Motor neuron (in vitro differentiated cells): Measurements from ENCODE around the gene SH3GL3. TPM values are rescaled to one million over a fixed set of nuclear protein-coding genes. Genes with fewer than 3 reads are reported as not detected.

Experiments used
- ATAC-seq, 8 experiments: fragments of 200-7000 bp; cut with Tn5 transposase; replicated peaks in 6 of 8; 2 replicates each; pipeline ENCODE4 v1.8.0; 2021; ENCODE audit warnings: mild to moderate bottlenecking in 8 of 8, moderate library complexity in 8 of 8
- H3K27ac ChIP-seq, 2 donors: fragments of 250-450 bp; sonication (Bioruptor Pico); 2 replicates each; pipeline ENCODE4 v1.9.0; 2021; ENCODE audit warnings: antibody characterized with exemption in 2 of 2, mild to moderate bottlenecking in 2 of 2, moderate library complexity in 1 of 2
- H3K4me1 ChIP-seq, 2 donors: fragments of 250-450 bp; sonication (Bioruptor Pico); replicated peaks in 1 of 2; 2 replicates each; pipeline ENCODE4 v1.6.1; 2021; ENCODE audit warnings: antibody characterized with exemption in 2 of 2, mild to moderate bottlenecking in 2 of 2, moderate library complexity in 1 of 2
- H3K4me3 ChIP-seq, 5 donors: fragments of 250-450 bp; sonication (Bioruptor Pico); 2 replicates each; pipeline ENCODE4 v1.9.0; 2021; ENCODE audit warnings: antibody characterized with exemption in 5 of 5, mild to moderate bottlenecking in 5 of 5, moderate library complexity in 4 of 5
- WGBS, 10 experiments: fragments of 450-650 bp; shearing (Covaris generic); methylation state at CpG; one replicate each; pipeline ENCODE4 v1.0.0; 2022; 5-methylcytosine and 5-hydroxymethylcytosine counted together
- in situ Hi-C, 9 experiments: fragments of 400-800 bp; cut with MboI; loops; one replicate each; pipeline ENCODE4 v1.15.0; 2021; ENCODE audit warnings: low sequenced_read_pairs in 9 of 9, low pct_unique_long_range_greater_than_20kb in 2 of 9; ENCODE audit not compliant: unreplicated experiment in 9 of 9
- total RNA-seq, 8 experiments: library from RNA; unstranded; fragments of 300-600 nt; gene quantifications; 2 replicates each; pipeline versions ENCODE4 v1.2.3 to v1.2.4, GENCODE V29; 2022

The SH3GL3 gene
- total RNA-seq, 8 experiments from 2014 or later: 3.7 to 22.6 (median 10.5) TPM

DNA sequence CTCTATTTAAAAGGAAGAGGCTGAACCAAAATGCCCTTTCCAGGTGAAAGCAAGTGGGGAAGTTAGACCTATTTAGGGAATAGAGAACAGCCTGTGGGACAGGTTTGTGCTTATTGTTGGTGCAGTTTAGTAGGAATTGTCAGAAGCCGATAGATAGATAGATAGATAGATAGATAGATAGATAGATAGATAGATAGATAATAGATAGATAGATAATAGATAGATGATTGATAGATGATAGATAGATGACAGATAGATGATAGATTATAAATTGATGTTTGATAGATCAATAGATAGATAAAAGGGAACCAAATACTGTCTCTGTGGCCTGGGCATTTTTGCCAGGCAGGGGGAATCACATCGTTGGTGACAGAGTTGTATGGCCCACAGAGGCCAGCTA lies 42.5 kb downstream of the SH3GL3 start:
- H3K27ac ChIP-seq: no peak overlapping the region
- WGBS, 10 experiments: 0 to 100% (median 83%) methylated on average over 1 to 2 of the region's 2 CpGs; no CpG with 5 or more reads in 1 of the 10 experiments
- in situ Hi-C loops: no loop called here

DNA sequence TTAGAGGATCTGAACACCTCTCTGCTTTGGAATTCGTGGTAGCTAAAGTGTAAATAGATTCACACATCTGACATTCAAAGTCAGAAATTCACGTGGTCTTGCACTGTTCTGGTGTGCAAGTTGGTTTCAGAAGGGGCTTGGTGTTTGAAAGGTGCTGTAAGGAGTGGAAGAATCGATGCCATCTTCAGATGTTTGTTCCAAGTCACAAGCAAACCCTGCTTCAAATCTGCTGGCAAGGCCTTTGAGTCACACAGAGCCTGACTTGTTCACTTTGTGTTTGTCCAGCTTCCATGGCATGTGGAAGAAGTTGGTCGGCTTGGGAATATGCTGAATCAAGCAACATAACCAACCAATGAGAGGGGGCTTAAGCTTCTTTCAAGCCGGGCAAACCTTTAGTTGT lies 44.3 kb downstream of the SH3GL3 start:
- WGBS, 10 experiments: 0 to 100% (median 51%) methylated on average over 1 to 3 of the region's 5 CpGs; no CpG with 5 or more reads in 3 of the 10 experiments
- in situ Hi-C loops: no loop called here
- H3K27ac ChIP-seq: no peak overlapping the region

More for the DNA sequence above, 42.5 kb downstream of the SH3GL3 start:
- Histone ChIP-seq H3K4me1 (no peaks in the 10 kb centered on the region), H3K4me3 (no peak overlapping the region)
- no peak for ATAC-seq

DNA sequence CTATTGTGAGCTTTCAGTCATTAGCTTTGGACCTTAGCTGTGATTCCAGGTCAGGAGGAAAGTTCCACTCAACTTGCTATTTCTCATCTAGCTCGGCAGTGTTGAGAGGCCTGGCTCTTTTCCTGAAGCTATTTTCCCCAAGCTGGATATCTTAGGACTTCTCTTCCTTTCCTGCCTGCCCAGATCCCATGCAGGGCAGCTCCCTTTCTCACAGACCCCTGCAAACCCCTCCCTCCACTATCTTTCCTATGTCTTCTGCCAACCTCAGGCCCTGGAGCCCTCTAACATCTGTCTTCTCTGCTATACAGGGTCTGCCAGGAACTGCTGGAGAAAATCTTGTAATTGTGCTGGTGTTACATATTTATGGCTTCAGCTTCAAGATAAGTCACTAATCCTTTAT lies 49.6 kb downstream of the SH3GL3 start:
- 0 to 100% (median 75%) methylated on average over 1 of the region's 1 CpG; no CpG with 5 or more reads in 5 of the 10 experiments for WGBS, 10 experiments
- no peak overlapping the region for H3K4me3 ChIP-seq
- H3K27ac ChIP-seq: no peak overlapping the region
- no peak for ATAC-seq
- no peaks in the 10 kb centered on the region for H3K4me1 ChIP-seq
- in situ Hi-C loops: no loop called here

More for the DNA sequence above, 44.3 kb downstream of the SH3GL3 start:
- H3K4me1 ChIP-seq: no peaks in the 10 kb centered on the region
- no peak overlapping the region for H3K4me3 ChIP-seq
- no peak for ATAC-seq

DNA sequence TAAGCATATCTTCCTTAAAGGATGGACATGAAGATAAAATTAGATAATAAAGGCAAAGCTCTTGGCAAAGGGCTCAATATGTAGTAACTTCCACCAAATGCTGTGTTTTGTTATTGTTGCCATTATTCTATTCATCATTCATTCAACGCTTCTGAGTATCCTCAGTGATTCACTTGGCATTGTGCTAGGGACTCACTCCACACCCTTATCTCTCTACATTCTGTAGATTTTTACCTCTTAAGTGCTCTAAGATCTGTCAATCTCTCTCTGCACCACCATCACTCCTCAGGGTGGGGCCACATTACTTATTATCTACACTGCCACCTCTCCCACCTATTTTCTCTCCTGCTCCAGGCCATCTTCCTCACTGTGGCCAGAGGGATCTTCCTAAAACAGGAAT lies 51.2 kb downstream of the SH3GL3 start:
- Histone ChIP-seq H3K4me1 (no peaks in the 10 kb centered on the region), H3K27ac (no peak overlapping the region), H3K4me3 (no peak overlapping the region)
- ATAC-seq: no peak
- in situ Hi-C loops: no loop called here
- WGBS, 10 experiments: 67 to 100% (median 75%) methylated on average over 1 of the region's 1 CpG; no CpG with 5 or more reads in 5 of the 10 experiments

DNA sequence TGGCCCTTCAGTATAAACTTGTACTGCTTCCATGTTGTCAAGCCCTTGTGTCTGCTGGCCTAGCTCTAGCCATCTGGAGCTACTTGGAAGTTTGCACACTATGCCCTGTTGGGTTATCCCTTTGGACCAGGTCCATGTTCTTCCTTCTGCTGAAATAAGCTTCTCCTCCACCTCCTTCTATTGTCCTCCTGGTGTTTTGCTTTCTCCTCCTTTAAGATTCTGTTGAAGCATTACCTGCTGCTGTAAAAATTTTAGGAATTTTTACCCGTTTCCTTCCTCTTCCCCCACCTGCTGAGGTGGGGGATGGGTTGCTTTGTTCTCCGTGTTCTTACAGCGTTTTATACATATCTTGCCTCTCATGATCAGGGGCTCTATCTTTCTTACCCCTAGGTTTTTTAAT lies 51.7 kb downstream of the SH3GL3 start:
- Histone ChIP-seq H3K27ac (no peak overlapping the region), H3K4me3 (no peak overlapping the region), H3K4me1 (no peaks in the 10 kb centered on the region)
- no peak for ATAC-seq
- in situ Hi-C loops: no loop called here
- WGBS, 10 experiments: 3 to 78% (median 44%) methylated on average over 2 to 3 of the region's 3 CpGs; no CpG with 5 or more reads in 1 of the 10 experiments

DNA sequence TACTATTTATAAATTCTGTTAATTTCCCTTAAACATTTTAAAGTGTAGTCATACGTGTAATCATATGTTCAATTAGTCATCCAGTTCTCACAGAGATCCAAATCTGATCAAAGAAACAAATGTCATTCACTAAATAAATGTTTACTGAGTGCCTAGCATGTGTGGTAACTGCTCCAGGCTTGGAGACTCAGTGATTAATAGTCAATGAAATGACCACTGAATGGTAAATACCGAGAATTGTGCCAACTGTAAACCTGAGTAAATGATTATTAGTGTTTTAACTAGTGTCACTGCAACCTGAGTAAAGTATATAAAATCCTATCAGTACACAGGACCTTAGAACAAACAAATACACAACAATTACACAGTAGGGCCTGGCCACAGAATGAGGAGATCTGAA lies 52.3 kb downstream of the SH3GL3 start:
- no peak overlapping the region for H3K27ac ChIP-seq
- no peaks in the 10 kb centered on the region for H3K4me1 ChIP-seq
- H3K4me3 ChIP-seq: no peak overlapping the region
- WGBS, 10 experiments: 4 to 87% (median 71%) methylated on average over 1 to 2 of the region's 2 CpGs
- in situ Hi-C loops: no loop called here
- no peak for ATAC-seq

DNA sequence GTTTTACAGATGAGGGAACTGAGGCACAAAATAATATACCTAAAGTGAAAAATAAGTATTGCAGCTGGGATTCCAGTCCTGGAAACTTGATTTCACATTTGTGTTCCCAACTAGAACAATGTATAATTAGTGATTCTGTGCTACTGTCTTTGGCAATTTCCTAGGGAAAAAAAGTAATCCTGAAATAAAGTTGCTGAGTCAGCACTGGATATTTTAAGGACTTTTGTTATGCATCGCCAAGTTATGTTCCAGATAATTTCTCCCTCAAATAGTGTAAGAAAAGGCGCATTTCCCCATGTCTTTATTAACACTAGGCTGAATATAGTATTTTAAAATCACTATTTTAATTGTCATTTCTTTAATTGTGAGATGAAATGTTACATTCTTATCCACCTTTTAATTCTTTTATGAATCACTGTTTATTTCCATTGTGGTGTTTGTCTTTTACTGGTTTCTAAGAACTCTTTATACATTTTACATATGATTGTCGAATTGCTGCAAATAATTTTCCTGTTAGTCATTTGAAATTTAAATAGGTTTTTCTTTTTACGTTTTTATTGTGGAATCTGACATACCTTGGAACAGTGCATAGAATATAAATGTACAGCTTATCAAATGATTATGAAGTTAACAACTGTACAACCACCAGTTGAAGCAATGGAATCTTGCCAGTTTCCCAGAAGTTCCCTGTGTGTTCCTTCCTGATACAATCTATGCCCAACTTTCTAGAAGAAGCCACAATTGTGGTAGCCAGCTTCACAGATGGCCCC lies 56.6 kb downstream of the SH3GL3 start:
- ATAC-seq: peak in 1 of 8 experiments; percentile 42
- WGBS, 10 experiments: 17 to 100% (median 75%) methylated on average over 2 to 4 of the region's 4 CpGs
- in situ Hi-C loops: no loop called here
- Histone ChIP-seq H3K4me1 (no peaks in the 10 kb centered on the region), H3K4me3 (no peak overlapping the region), H3K27ac (no peak overlapping the region)

DNA sequence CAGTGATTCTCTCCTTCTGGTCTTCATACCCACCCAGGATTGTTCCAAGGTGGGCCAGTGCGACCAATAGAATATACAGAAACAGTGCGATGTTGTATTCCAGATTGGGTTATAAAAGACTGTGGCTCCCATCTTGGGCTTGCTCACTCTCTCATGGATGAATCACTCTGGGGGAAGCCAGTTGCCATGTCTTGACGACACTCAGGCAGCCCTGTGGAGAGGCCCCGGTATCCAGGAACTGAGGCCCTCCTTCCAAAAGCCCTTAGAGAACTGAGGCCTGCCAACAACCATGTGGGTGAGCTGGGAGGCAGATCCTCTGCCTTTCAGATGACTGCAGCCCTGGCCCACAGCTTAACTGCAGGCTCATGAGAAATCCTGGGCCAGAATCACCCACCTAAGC lies 57.2 kb downstream of the SH3GL3 start:
- H3K4me3 ChIP-seq: no peak overlapping the region
- peaks cover 0 to 3% of the 10 kb centered on the region in 2 donors for H3K4me1 ChIP-seq
- no peak overlapping the region for H3K27ac ChIP-seq
- ATAC-seq: peak in 2 of 8 experiments; percentile 40 to 41
- WGBS, 10 experiments: 50 to 100% (median 80%) methylated on average over 1 to 4 of the region's 4 CpGs; no CpG with 5 or more reads in 5 of the 10 experiments
- in situ Hi-C loops: no loop called here

DNA sequence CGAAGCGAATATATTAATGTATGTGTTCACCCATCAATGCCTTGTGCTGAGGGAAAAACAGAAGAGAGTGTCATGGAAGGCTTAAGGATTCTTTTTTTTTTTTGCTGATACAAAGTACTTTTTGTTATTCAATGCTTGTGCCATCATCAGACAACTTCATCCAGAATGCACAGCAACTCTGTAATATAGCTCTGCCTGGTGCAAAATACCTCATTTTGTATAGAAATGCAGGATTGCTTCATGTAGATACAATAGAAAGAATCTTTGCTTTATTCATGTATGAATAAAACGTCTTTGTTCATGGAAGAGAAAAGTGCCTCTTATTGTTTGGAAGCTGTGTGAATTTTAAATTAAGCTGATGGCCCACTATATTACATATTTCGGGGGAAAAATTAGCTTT lies 62.9 kb downstream of the SH3GL3 start:
- peaks cover 0 to 5% of the 10 kb centered on the region in 2 donors for H3K4me1 ChIP-seq
- H3K4me3 ChIP-seq: no peak overlapping the region
- in situ Hi-C loops: no loop called here
- H3K27ac ChIP-seq: no peak overlapping the region
- WGBS, 10 experiments: 0 to 88% (median 68%) methylated on average over 1 to 4 of the region's 4 CpGs
- ATAC-seq: peak in 2 of 8 experiments; percentile 17 to 29

DNA sequence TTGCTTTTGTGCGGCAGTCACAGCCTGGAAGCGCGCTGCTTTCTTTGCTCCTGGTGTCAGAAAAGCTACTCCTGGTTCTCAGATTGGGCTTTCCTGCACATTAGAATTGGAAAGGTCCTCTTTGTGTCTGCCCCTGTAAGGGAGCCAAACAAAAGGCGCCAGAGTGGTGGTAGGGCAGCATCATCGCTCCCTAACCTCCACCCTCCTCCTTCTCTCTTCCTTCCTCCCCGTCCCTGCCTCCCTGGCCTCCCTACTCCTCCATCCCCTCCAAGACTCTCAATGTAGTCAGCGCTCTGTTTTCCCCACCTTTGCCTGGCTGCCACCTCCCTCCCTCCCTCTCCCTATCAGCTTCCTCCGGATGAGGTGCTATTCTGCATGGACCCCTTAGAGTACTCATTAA lies 65.3 kb downstream of the SH3GL3 start:
- no peak for ATAC-seq
- in situ Hi-C loops: no loop called here
- WGBS, 10 experiments: 21 to 93% (median 60%) methylated on average over 1 to 7 of the region's 8 CpGs; no CpG with 5 or more reads in 3 of the 10 experiments
- H3K4me1 ChIP-seq: peaks cover 0 to 5% of the 10 kb centered on the region in 2 donors
- no peak overlapping the region for H3K4me3 ChIP-seq
- no peak overlapping the region for H3K27ac ChIP-seq

DNA sequence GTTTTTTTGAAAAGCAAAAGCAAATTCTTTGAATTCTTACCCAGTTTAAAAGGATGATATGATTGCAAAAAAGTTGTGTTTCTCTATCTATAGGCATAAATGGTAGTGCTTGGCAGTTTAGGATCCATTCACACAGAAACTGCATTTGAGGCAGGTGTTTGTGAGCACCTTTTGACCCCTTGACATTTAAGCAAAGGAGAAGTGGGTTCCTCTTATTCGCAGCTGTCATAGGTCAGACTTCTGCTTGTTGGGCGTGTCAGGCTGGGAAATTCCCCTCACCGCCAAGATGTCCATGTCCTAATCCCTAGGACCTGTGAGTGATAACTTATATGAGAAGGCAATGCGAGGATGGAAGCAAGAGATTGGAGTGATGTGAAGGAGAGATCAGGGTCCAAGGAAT lies 67.4 kb downstream of the SH3GL3 start:
- peaks cover 0 to under 1% of the 10 kb centered on the region in 2 donors for H3K4me1 ChIP-seq
- in situ Hi-C loops: no loop called here
- H3K27ac ChIP-seq: no peak overlapping the region
- WGBS, 10 experiments: 58 to 100% (median 86%) methylated on average over 1 to 4 of the region's 4 CpGs; no CpG with 5 or more reads in 2 of the 10 experiments
- ATAC-seq: no peak
- no peak overlapping the region for H3K4me3 ChIP-seq

DNA sequence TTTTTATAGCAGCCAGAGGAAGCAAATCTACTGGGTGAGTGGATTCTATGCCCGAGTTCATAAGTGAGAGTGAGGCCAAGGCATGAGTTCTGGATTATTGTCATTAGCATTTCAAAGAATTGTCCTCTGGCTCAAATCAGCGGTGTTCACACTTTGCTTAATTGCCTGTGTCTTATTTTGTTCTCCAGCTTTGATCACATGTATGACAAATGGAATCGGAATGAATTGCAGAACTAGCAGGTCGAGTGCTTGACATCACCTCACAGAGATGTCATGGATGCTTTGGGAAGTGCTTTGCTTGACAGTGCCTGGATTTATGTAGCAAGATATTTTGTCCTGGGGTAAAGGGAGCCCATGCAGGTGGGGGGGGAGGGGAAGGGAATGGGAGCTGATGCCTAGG lies 68.0 kb downstream of the SH3GL3 start:
- in situ Hi-C loops: no loop called here
- no peak overlapping the region for H3K4me3 ChIP-seq
- ATAC-seq: peak in 6 of 8 experiments; percentile 21 to 62 (median 40)
- H3K27ac ChIP-seq: no peak overlapping the region
- H3K4me1 ChIP-seq: no peaks in the 10 kb centered on the region
- 29 to 75% (median 48%) methylated on average over 1 to 4 of the region's 4 CpGs; no CpG with 5 or more reads in 1 of the 10 experiments for WGBS, 10 experiments

DNA sequence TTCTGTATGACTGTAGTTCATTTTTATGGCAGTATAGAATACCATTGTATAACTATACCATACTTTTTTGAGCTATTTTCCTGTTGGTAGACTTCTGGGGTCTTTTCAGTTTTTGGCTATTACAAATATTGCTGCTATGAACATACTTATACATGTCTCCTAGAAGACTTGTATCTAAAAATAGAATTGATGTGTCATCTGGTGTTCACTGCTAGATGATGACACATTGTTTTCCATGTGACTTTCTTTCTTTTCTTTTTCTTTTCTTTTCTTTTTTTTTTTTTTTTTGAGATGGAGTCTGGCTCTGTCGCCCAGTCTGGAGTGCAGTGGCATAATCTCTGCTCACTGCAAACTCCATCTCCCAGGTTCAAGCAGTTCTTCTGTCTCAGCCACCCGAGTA lies 69.8 kb downstream of the SH3GL3 start:
- peak in 4 of 8 experiments; percentile 22 to 74 (median 45) for ATAC-seq
- Histone ChIP-seq H3K27ac (no peak overlapping the region), H3K4me1 (no peaks in the 10 kb centered on the region), H3K4me3 (no peak overlapping the region)
- 85 to 97% (median 88%) methylated on average over 1 to 2 of the region's 2 CpGs; no CpG with 5 or more reads in 3 of the 10 experiments for WGBS, 10 experiments
- in situ Hi-C loops: no loop called here

DNA sequence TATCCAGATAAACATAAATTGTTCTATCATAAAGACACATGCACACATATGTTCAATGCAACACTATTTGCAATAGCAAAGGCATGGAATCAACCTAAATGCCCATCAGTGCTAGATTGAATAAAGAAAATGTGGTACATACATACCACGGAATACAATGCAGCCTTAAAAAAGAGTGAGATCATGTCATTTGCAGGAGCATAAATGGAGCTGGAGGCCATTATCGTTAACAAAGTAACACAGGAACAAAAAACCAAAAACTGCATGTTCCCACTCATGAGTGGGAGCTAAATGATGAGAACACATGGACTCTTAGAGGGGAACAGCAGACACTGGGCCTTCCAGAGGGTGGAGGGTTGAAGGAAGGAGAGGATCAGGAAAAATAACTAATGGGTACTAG lies 79.2 kb downstream of the SH3GL3 start:
- Histone ChIP-seq H3K4me1 (no peaks in the 10 kb centered on the region), H3K4me3 (no peak overlapping the region), H3K27ac (no peak overlapping the region)
- no peak for ATAC-seq
- WGBS, 10 experiments: 0 to 100% (median 48%) methylated on average over 1 to 2 of the region's 2 CpGs
- in situ Hi-C loops: no loop called here
